Left kidney (tissue), 2 donors: ENCODE results near the gene UPK1A. TPM values are rescaled to one million over a fixed set of nuclear protein-coding genes. Genes with fewer than 3 reads are reported as not detected.
"Not testable (repeated sequence)": the region's sequence is repeated elsewhere in the genome, so short reads cannot be mapped to it uniquely, and the experiment has no call there.

ENCODE experiments used
- DNase-seq: peaks from one replicate; pipeline ENCODE4 v3.0.0-alpha.2; 2013
- polyA plus RNA-seq: library from polyadenylated mRNA; unstranded; fragments of 120-200 nt; gene quantifications from one replicate; pipeline ENCODE4 v1.2.1, GENCODE V29; 2013; ENCODE audit not compliant: insufficient read length

Gene UPK1A
- polyA plus RNA-seq, 1 donor, result 13.1 TPM

DNA sequence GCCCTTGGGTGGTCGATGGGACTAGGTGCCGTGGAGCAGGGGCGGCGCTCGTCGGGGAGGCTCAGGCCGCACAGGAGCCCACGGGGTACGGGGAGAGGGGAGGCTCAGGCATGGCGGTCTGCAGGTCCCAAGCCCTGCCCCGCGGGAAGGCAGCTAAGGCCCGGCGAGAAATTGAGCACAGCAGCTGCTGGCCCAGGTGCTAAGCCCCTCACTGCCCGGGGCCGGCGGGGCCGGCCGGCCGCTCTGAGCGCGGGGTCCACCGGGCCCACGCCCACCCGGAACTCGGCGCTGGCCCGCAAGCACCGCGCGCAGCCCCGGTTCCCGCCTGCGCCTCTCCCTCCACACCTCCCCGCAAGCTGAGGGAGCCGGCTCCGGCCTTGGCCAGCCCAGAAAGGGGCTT, 24.8 kb downstream of the UPK1A start:
- not testable (repeated sequence) for DNase-seq

GRCh38 chr19:35692010-35692409, 25.7 kb downstream of the UPK1A start:
- no peak for DNase-seq

DNA sequence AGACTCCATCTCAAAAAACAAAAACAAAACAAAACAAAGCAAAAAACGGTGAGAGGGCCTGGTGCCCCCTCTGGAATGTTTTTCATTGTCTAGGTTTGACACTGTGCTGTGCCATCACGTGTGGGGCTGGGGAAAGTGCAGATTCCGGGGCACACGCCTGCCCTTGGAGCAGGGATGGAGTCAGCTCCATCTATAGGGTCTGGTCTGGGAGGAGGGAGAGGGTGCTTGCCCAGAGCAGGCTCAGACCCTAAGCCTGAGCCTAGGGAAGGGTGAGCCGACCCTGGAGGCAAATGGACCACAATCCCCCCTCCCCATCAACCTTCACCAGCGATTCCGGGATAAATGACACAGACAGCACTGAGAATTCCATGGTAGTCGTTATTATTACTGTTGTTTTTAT, 27.1 kb downstream of the UPK1A start:
- no peak for DNase-seq

DNA sequence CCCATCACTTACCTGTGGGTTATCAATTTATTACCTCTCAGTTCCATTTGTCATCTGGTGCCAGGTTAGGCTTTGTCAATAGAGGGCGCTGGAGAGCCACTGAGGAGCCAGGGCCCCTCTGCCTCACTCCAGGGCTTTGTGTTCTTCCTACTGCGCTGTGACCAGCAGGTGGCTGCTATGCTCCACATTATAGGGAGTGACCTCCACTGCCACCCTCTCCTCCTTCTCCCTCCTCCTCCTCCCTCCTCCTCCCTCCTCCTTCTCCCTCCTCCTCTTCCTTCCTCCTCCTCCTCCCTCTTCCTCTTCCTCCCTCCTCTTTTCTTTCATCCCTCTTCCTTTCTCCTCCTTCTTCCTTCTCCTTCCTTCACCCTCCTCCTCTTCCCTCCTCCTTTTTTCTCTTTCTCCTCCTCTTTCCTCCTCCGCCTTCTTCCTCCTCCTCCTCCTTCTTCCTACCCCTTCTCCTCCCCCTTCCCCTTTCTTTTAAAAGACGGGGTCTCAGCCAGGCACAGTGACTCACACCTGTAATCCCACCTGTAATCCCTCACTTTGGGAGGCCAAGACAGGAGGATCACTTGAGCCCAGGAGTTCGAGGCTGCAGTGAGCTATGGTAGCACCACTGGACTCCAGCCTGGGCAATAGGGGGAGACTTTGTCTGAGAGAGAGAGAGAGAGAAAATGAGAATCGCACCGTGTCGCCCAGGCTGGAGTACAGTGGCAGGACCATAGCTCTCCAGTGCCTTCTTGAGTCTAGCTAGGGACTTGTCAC, 27.7 kb downstream of the UPK1A start:
- peak; percentile 86 for DNase-seq

DNA sequence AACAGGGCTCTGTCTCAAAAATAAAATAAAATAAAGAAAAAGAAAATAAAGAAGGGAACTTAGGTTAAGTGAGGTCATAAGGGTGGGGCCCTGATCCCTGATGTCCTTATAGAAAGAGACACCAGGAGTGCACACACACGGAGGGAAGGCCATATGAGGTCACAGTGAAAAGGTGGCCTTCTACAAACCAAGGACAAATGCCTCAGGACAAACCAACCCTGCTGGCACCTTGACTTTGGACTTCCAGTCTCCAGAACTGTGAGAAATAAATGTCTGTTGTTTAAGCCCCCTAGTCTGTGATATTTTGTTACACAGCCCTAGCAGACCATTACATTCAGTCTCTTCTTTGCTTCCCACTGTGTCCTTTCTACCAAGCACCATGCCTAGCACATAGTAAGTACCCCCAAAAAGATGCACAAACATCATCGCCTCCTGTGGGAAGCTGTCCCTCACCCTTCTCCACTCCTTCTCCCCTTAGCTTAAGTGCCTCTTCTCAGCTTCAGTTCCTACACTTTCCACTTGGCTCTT, 29.6 kb downstream of the UPK1A start:
- no peak for DNase-seq

- DNase-seq, result no peak
Observed at GRCh38 chr19:35696835-35697234, 30.5 kb downstream of the UPK1A start.

DNA sequence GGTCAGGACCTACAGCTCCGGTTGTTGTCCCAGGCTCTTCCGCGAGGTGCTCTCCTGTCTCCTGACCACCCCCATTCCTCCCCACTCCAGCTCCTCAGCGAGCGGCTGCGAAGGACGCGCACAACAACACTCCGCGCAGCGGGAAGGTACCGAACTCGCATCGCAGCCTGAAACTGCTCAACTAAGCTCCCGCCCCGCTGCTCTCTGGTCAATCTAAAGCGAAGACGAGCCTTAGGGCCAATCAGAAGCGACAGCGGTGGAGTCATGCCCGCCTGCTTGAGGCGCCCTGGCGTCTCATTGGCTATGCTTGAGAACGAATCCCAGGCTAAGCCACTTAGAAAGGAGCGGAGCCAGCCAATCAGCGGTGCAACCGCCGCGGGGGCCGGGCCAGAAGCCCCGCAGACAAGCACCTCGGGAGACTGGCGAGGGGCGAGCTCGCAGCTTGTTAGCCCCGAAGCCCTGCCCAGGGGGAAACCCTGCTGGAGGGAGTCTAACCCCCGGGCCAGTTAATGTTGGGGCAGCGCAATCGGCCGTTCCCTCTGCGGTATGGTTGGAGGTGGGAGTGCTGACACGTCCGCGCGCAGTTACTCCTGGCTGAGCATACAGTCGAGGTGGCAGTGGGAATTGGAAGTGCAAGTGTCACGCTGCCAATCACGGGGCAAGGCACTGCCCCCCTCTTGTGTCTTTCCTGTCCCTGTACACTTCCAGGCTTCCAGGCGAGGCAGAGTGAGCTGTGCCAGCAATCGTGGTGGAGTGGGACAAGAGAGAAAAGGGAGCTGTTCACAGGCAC, 36.1 kb downstream of the UPK1A start:
- DNase-seq, result peak; percentile 95

DNA sequence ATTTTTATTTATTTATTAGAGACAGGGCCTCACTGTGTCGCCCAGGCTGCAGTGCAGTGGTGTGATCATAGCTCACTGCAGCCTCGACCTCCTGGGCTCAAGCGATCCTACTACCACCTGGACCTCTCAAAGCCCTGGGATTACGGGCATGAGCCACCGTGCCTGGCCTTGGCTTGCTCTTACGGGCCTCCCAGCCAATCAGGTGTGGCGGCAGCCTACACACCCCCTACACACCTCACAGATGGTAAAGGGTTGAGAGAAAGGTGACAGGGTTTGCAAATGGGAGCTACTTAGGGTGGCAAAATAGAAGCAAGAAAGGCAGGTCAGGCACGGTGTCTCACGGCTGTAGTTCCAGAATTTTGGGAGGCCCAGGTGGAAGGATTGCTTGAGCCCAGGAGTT, 37.0 kb downstream of the UPK1A start:
- DNase-seq, result no peak

- DNase-seq, result no peak
Observed at GRCh38 chr19:35704218-35704617, 37.9 kb downstream of the UPK1A start, which contains the start of gene ZBTB32. TSS of gene ZBTB32 (plus strand) at chr19:35704558. CDS start at chr19:35714627, 10,069 bp downstream.

DNA sequence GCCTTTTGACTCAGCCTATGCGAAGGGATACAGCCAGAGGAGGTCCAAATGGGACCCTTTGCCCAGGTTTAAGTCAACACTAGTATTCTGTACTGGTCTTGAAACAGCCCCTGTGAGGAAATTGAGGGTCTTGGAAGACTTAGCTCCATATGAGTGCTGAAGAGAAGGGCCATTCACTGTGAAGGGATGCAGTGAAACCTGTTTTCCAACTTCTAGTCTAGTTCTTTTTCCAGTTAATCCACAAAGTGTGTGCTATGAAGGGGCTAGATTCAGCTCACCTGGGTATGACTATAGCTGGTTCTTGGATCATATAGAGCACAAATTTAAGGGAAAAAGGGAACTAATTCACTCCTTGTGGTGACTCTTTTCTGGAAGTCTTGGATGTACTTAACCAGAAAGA, 42.1 kb downstream of the UPK1A start:
- DNase-seq, result no peak

DNA sequence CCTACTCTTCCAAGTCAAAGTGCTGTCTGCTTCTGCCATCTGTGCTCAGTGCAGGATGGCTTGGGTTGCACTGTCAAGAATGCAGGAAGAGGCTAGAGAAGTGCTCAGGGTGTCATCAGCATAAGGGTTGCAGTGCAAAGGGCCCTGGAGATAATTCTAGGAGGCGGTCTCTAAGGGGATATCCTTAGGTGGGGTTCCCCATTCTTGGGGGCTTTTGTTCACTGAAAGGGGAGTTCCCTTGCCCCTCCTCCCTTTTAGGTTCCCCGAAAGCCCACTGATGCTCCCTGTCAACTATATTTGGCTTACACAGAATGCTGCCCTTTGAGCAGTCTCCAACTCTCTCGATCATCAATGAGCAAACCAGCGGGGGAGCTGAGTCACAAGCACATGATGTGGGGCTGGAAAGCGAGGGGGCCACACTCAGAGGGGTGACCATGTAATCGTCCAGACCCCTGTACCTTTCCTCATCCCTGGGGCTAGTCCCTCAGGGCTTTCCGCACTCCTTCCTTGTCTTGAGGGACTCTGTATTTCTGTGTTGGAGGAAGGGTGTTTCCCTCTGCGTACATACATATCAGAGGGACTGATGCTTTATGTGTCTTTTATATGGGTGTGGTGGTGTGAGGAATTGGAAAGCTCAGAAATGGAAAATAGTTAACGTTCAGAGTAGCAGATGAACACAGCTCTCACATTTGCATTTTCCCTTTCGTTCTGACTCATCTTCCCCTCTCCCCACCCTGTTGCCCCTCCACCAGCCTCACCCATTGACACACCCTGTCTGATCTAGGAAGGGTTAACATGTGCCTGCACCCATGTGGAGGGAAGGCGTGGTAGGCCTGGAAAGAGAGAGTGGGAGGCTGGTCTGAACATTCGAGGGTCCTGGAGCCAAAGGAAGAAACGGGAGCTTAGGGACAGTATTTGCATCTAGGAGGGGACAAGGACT, 44.7 kb downstream of the UPK1A start:
- no peak for DNase-seq

DNA sequence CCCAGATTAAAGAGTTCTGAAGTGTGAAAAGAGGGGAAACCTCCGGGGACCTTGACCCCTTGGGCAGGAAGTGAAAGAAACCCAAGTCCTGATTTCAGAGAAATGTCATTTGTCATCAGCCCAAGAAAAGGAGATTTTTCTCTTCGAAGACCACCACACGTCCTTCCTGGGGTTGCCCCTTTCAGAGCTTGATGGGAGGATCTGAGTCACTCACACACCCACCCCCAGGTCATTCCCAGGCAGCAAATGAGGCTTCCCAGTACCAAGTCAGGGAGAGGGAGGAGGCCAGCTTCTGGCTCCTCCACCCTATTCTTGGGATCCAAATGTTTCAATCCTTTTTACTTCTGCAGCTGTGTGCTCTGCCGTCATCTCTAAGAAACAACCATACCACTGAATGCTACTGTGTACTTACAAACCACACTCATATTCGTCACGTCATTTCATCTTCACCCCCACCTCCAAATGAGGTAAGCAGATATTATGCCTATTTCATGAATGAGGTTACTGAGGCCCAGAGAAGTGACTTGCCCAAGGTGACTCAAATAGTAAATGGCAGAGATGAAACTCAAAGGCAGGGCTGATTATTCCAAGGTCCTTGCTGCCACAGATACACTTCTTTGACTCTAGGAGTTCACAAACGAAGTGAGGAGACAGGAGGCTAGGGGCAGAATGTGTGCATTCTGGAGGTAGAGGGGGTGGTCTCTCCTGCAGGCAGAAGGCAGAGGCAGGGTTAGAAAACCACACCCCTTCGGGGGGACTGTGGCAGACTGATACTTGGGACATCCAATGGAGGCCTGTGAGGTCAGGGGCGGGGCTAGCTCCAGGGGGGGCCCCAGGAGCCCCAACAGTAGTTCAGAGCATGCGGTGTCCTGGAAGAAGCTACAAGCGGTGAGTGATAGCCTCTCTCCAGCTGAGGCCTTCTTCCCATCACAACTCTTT, 46.5 kb downstream of the UPK1A start:
- no peak for DNase-seq

GRCh38 chr19:35713506-35713850, 47.2 kb downstream of the UPK1A start:
- no peak for DNase-seq

GRCh38 chr19:35713904-35714495, 47.7 kb downstream of the UPK1A start:
- no peak for DNase-seq

DNA sequence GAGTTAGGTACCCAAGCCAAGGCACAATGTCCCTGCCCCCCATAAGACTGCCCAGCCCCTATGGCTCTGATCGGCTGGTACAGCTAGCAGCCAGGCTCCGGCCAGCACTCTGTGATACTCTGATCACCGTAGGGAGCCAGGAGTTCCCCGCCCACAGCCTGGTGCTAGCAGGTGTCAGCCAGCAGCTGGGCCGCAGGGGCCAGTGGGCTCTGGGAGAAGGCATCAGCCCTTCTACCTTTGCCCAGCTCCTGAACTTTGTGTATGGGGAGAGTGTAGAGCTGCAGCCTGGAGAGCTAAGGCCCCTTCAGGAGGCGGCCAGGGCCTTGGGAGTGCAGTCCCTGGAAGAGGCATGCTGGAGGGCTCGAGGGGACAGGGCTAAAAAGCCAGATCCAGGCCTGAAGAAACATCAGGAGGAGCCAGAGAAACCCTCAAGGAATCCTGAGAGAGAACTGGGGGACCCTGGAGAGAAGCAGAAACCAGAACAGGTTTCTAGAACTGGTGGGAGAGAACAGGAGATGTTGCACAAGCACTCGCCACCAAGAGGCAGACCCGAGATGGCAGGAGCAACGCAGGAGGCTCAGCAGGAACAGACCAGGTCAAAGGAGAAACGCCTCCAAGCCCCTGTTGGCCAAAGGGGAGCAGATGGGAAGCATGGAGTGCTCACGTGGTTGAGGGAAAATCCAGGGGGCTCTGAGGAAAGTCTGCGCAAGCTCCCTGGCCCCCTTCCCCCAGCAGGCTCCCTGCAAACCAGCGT, 48.5 kb downstream of the UPK1A start:
- DNase-seq, result no peak

- DNase-seq, result no peak
Observed at GRCh38 chr19:35715355-35715809, 49.1 kb downstream of the UPK1A start.

- no peak for DNase-seq
Observed at GRCh38 chr19:35715981-35716800, 49.9 kb downstream of the UPK1A start.

- peak; percentile 84 for DNase-seq
Observed at GRCh38 chr19:35716801-35717664, 50.7 kb downstream of the UPK1A start.
